HCT116 (cell line): Measurements from ENCODE around the gene C9orf152. TPM values are rescaled to one million over a fixed set of nuclear protein-coding genes. Genes with fewer than 3 reads are reported as not detected.

Experiments
- ATAC-seq: fragments of 200-7000 bp; cut with Tn5 transposase; 2 replicates; pipeline ENCODE4 v1.9.1; 2020; ENCODE audit warnings: mild to moderate bottlenecking, moderate library complexity
- BruUV-seq: library from RNA; stranded (reverse); fragments of 400-500 nt; replicated peaks from 2 replicates; lab custom pipeline; 2021; lab: Mats Ljungman, UMichigan
- CTCF ChIA-PET: fragments of 300-600 bp; sonication (Branson Sonifier 250); formaldehyde crosslinking; loops from one replicate; lab custom pipeline; 2021; ENCODE audit warnings: antibody characterized with exemption; lab: Charles Lee
- POLR2A ChIA-PET: fragments of 300-600, 350-600 bp; sonication (Branson Sonifier 250); formaldehyde crosslinking; loops from one replicate; lab custom pipeline; 2021; ENCODE audit warnings: antibody characterized with exemption; lab: Charles Lee
- RAD21 ChIA-PET, 2 experiments: fragments of 300-600 bp; sonication (Branson Sonifier 250); formaldehyde crosslinking; loops; one replicate each; lab custom pipeline; 2023; ENCODE audit warnings: low total read pairs in 2 of 2; ENCODE audit not compliant: uncharacterized antibody in 2 of 2, unreplicated experiment in 2 of 2, low non-redundant PET in 1 of 2; lab: Charles Lee
- DNase-seq: peaks from one replicate; pipeline ENCODE4 v3.0.0-alpha.2; 2010; ENCODE audit warnings: low read depth, low spot score
- H2AFZ ChIP-seq: fragments of 200-600 bp; shearing (Covaris generic), sonication (generic); 2 replicates; pipeline ENCODE4 v1.6.1; 2017; ENCODE audit warnings: low read depth, mixed run types, mixed read lengths, antibody characterized with exemption, low read length; ENCODE audit not compliant: poor library complexity, severe bottlenecking
- H3K27ac ChIP-seq: 2 replicates; pipeline ENCODE4 v1.5.1; 2012; ENCODE audit warnings: low read depth, low read length
- H3K27me3 ChIP-seq: fragments of 200-600 bp; sonication (generic); 2 replicates; pipeline ENCODE4 v1.6.1; 2016; ENCODE audit warnings: mixed run types, low read length, mixed read lengths; ENCODE audit not compliant: insufficient read depth
- H3K36me3 ChIP-seq, 2 experiments: fragments of 200-500 bp in 1 of 2; fragments of 200-600 bp in 1 of 2; sonication (Bioruptor generic) in 1 of 2; sonication (generic) in 1 of 2; 2 replicates each; pipeline versions ENCODE4 v1.5.1 to v1.6.1; 2014 to 2016; ENCODE audit warnings: low read length in 2 of 2, inconsistent platforms in 1 of 2, mixed read lengths in 1 of 2, mixed run types in 1 of 2; ENCODE audit not compliant: insufficient read depth in 2 of 2, control insufficient read depth in 1 of 2
- H3K4me1 ChIP-seq, 2 experiments: fragments of 200-600 bp in 1 of 2; sonication (generic) in 1 of 2; 2 replicates each; pipeline versions ENCODE4 v1.5.1 to v1.6.1; 2012 to 2017; ENCODE audit warnings: low read length in 2 of 2, inconsistent platforms in 1 of 2, mild to moderate bottlenecking in 1 of 2, mixed read lengths in 1 of 2, mixed run types in 1 of 2, moderate library complexity in 1 of 2; ENCODE audit not compliant: insufficient read depth in 2 of 2, control insufficient read depth in 1 of 2
- H3K4me2 ChIP-seq: fragments of 200-600 bp; sonication (generic); 2 replicates; pipeline ENCODE4 v1.6.1; 2017; ENCODE audit warnings: mixed run types, low read length, mixed read lengths
- H3K4me3 ChIP-seq, 2 experiments: fragments of 200-600 bp in 1 of 2; sonication (generic) in 1 of 2; replicated peaks in 1 of 2; 2 replicates each; pipeline ENCODE4 v1.5.1; 2011 to 2016; ENCODE audit warnings: low read length in 2 of 2, control low read depth in 1 of 2, low read depth in 1 of 2, mild to moderate bottlenecking in 1 of 2, mixed read lengths in 1 of 2, mixed run types in 1 of 2
- H3K79me2 ChIP-seq: fragments of 200-600 bp; sonication (generic); 2 replicates; pipeline ENCODE4 v1.6.1; 2017; ENCODE audit warnings: mild to moderate bottlenecking, mixed run types, low read length, moderate library complexity, mixed read lengths; ENCODE audit not compliant: insufficient read depth
- H3K9ac ChIP-seq: fragments of 200-600 bp; sonication (generic); 2 replicates; pipeline ENCODE4 v1.6.1; 2016; ENCODE audit warnings: low read length, mixed read lengths
- H3K9me2 ChIP-seq: fragments of 200-600 bp; sonication (generic), shearing (Covaris generic); 2 replicates; pipeline ENCODE4 v1.6.1; 2017; ENCODE audit warnings: mixed run types, mild to moderate bottlenecking, moderate library complexity; ENCODE audit not compliant: insufficient read depth
- H3K9me3 ChIP-seq, 2 experiments: fragments of 200-500 bp in 1 of 2; fragments of 200-600 bp in 1 of 2; sonication (Bioruptor generic) in 1 of 2; sonication (generic) in 1 of 2; 2 replicates each; pipeline ENCODE4 v1.6.1; 2014 to 2017; ENCODE audit warnings: low read length in 2 of 2, mixed read lengths in 2 of 2, inconsistent platforms in 1 of 2, low read depth in 1 of 2, mild to moderate bottlenecking in 1 of 2, mixed run types in 1 of 2, moderate library complexity in 1 of 2; ENCODE audit not compliant: control insufficient read depth in 1 of 2, insufficient read depth in 1 of 2
- H4K20me1 ChIP-seq: fragments of 200-600 bp; sonication (generic), shearing (Covaris generic); 2 replicates; pipeline ENCODE4 v1.6.1; 2017; ENCODE audit warnings: mixed run types, mild to moderate bottlenecking, moderate library complexity; ENCODE audit not compliant: insufficient read depth
- CBX3 ChIP-seq: IDR thresholded peaks from 2 replicates; pipeline ENCODE4 v1.6.1; 2012; ENCODE audit warnings: low read depth
- EGR1 ChIP-seq: IDR thresholded peaks from 2 replicates; pipeline ENCODE4 v1.6.1; 2012; ENCODE audit warnings: low read depth
- POLR2A ChIP-seq: IDR thresholded peaks from 2 replicates; pipeline ENCODE4 v1.7.0; 2011; ENCODE audit warnings: borderline replicate concordance; ENCODE audit not compliant: insufficient read depth, insufficient read length; ENCODE audit errors: extremely low read depth
- POLR2AphosphoS5 ChIP-seq: IDR thresholded peaks from 2 replicates; pipeline ENCODE4 v1.6.1; 2011; ENCODE audit warnings: mild to moderate bottlenecking, low read depth, low read length, moderate library complexity
- SRF ChIP-seq: IDR thresholded peaks from 2 replicates; pipeline ENCODE4 v1.6.1; 2012; ENCODE audit warnings: low read depth
- YY1 ChIP-seq: IDR thresholded peaks from 2 replicates; pipeline ENCODE4 v1.6.1; 2011; ENCODE audit warnings: low read length, low read depth, moderate library complexity, mild to moderate bottlenecking; ENCODE audit not compliant: insufficient replicate concordance; ENCODE audit errors: extremely low read depth
- intact Hi-C: fragments of 100-400 bp; cut with micrococcal nuclease; formaldehyde crosslinking; loops from 2 replicates; pipeline ENCODE4 v1.10.0; 2022
- total RNA-seq: library from RNA; stranded (reverse); gene quantifications from one replicate; pipeline ENCODE4 v1.2.1, GENCODE V29; 2021; ENCODE audit not compliant: unreplicated experiment
- TF ChIP-seq, protein P1 (sequence below): IDR thresholded peaks from 2 replicates; pipeline ENCODE4 v1.6.1; 2012
- TF ChIP-seq, protein P2 (sequence below): IDR thresholded peaks from 2 replicates; pipeline ENCODE4 v1.6.1; 2012; ENCODE audit warnings: low read depth
- TF ChIP-seq, protein P3 (sequence below): IDR thresholded peaks from 2 replicates; pipeline ENCODE4 v1.6.1; 2011; ENCODE audit warnings: mild to moderate bottlenecking, low read length, moderate library complexity; ENCODE audit not compliant: insufficient replicate concordance; ENCODE audit errors: extremely low read depth
- TF ChIP-seq, protein P4 (sequence below): IDR thresholded peaks from 2 replicates; pipeline ENCODE4 v1.6.1; 2012

Gene C9orf152
- total RNA-seq, 1 experiment from 2014 or later, result not detected

DNA sequence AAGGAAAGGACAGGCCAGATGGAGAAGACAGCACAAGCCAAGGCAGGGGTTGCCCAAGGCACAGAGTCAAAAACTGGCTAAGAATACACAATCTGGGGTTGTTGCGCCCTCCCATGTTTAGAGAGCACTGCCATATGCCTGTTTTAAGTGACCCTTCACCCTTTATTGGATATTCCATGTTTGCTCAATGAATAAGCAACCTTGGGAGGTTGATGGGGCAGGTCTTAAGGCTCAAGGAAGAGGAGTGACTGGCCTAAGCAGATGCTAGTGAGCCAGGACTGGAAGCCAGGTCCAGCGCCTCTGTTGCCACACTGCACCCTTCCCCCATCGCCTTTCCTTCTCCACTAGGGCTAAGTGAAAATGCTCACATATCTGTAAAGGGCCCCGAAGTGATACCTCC is 41.6 kb upstream of the C9orf152 start:
- H3K36me3 ChIP-seq, result peaks cover 36 to 56% of the 10 kb centered on the region in 2 experiments
- peaks cover 80% of the 10 kb centered on the region for H4K20me1 ChIP-seq
- POLR2A ChIA-PET, result no interaction called here
- H3K4me3 ChIP-seq, result no peak overlapping the region
- intact Hi-C loops, result no loop called here
- ATAC-seq (no peak), DNase-seq (no peak)
- no peaks in the 10 kb centered on the region for H3K9me2 ChIP-seq
- no TSS peak for BruUV-seq
- TF ChIP-seq, protein P1, sequence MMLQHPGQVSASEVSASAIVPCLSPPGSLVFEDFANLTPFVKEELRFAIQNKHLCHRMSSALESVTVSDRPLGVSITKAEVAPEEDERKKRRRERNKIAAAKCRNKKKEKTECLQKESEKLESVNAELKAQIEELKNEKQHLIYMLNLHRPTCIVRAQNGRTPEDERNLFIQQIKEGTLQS, result no peak
- TF ChIP-seq, protein P2, sequence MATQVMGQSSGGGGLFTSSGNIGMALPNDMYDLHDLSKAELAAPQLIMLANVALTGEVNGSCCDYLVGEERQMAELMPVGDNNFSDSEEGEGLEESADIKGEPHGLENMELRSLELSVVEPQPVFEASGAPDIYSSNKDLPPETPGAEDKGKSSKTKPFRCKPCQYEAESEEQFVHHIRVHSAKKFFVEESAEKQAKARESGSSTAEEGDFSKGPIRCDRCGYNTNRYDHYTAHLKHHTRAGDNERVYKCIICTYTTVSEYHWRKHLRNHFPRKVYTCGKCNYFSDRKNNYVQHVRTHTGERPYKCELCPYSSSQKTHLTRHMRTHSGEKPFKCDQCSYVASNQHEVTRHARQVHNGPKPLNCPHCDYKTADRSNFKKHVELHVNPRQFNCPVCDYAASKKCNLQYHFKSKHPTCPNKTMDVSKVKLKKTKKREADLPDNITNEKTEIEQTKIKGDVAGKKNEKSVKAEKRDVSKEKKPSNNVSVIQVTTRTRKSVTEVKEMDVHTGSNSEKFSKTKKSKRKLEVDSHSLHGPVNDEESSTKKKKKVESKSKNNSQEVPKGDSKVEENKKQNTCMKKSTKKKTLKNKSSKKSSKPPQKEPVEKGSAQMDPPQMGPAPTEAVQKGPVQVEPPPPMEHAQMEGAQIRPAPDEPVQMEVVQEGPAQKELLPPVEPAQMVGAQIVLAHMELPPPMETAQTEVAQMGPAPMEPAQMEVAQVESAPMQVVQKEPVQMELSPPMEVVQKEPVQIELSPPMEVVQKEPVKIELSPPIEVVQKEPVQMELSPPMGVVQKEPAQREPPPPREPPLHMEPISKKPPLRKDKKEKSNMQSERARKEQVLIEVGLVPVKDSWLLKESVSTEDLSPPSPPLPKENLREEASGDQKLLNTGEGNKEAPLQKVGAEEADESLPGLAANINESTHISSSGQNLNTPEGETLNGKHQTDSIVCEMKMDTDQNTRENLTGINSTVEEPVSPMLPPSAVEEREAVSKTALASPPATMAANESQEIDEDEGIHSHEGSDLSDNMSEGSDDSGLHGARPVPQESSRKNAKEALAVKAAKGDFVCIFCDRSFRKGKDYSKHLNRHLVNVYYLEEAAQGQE, result no peak
- no peak for TF ChIP-seq POLR2AphosphoS5
- TF ChIP-seq CBX3, result no peak
- no peak for TF ChIP-seq POLR2A
- H3K9me3 ChIP-seq, result no peaks in the 10 kb centered on the region
- CTCF ChIA-PET, result no interaction called here
- H3K27ac ChIP-seq, result no peak overlapping the region
- H3K79me2 ChIP-seq, result peaks cover 98% of the 10 kb centered on the region
- no peak overlapping the region for H3K9ac ChIP-seq
- peaks cover 4 to 22% of the 10 kb centered on the region in 2 experiments for H3K4me1 ChIP-seq
- no peaks in the 10 kb centered on the region for H3K27me3 ChIP-seq
- no peak overlapping the region for H2AFZ ChIP-seq
- RAD21 ChIA-PET, result no interaction called here
- H3K4me2 ChIP-seq, result no peak overlapping the region

DNA sequence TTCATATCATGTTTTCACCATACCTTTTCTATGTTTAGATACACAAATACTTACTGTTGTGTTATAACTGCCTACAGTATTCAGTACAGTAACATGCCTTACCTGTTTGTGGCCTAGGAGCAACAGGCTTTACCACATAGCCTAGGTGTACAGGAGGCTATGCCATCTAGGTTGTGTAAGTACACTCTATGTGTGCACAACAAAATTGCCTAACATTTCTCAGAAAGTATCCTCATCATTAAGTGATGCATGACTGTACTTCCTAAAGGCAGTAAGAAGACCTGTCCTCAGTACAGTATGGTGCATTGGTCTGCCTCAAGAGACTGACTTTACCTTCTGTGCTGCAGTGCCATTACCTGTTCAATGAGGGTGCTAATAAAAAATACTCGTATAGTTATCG is 40.4 kb upstream of the C9orf152 start:
- CTCF ChIA-PET, result interaction anchor here (0.7 kb wide), 1 partner anchor 90 kb away, joined by 3 read pairs; no protein-coding TSS in a partner anchor
- ATAC-seq (no peak), DNase-seq (no peak)
- peaks cover 0 to 10% of the 10 kb centered on the region in 2 experiments; a peak in 2 of 4 replicates for H3K4me1 ChIP-seq
- RAD21 ChIA-PET, result no interaction called here
- peaks cover 42 to 66% of the 10 kb centered on the region in 2 experiments for H3K36me3 ChIP-seq
- peaks cover 72% of the 10 kb centered on the region for H4K20me1 ChIP-seq
- no peaks in the 10 kb centered on the region for H3K27me3 ChIP-seq
- H3K4me3 ChIP-seq, result no peak overlapping the region
- H3K9ac ChIP-seq, result no peak overlapping the region
- no peak overlapping the region for H2AFZ ChIP-seq
- H3K9me3 ChIP-seq, result no peaks in the 10 kb centered on the region
- intact Hi-C loops, result no loop called here
- POLR2A ChIA-PET, result interaction anchor here (0.9 to 1.2 kb wide), 2 partner anchors 12 to 29 kb away, joined by 3 read pairs; no protein-coding TSS in a partner anchor
- no TSS peak for BruUV-seq
- H3K9me2 ChIP-seq, result no peaks in the 10 kb centered on the region
- peaks cover 89% of the 10 kb centered on the region for H3K79me2 ChIP-seq
- H3K27ac ChIP-seq, result no peak overlapping the region
- no peak overlapping the region for H3K4me2 ChIP-seq
- TF ChIP-seq, protein P3, sequence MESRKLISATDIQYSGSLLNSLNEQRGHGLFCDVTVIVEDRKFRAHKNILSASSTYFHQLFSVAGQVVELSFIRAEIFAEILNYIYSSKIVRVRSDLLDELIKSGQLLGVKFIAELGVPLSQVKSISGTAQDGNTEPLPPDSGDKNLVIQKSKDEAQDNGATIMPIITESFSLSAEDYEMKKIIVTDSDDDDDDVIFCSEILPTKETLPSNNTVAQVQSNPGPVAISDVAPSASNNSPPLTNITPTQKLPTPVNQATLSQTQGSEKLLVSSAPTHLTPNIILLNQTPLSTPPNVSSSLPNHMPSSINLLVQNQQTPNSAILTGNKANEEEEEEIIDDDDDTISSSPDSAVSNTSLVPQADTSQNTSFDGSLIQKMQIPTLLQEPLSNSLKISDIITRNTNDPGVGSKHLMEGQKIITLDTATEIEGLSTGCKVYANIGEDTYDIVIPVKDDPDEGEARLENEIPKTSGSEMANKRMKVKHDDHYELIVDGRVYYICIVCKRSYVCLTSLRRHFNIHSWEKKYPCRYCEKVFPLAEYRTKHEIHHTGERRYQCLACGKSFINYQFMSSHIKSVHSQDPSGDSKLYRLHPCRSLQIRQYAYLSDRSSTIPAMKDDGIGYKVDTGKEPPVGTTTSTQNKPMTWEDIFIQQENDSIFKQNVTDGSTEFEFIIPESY, result no peak
- TF ChIP-seq, protein P4, sequence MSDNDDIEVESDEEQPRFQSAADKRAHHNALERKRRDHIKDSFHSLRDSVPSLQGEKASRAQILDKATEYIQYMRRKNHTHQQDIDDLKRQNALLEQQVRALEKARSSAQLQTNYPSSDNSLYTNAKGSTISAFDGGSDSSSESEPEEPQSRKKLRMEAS, result no peak
- TF ChIP-seq YY1 (no peak), SRF (no peak), EGR1 (no peak), POLR2AphosphoS5 (no peak)
